Measurements from ENCODE around the gene ZBTB46.

Gene ZBTB46

DNA sequence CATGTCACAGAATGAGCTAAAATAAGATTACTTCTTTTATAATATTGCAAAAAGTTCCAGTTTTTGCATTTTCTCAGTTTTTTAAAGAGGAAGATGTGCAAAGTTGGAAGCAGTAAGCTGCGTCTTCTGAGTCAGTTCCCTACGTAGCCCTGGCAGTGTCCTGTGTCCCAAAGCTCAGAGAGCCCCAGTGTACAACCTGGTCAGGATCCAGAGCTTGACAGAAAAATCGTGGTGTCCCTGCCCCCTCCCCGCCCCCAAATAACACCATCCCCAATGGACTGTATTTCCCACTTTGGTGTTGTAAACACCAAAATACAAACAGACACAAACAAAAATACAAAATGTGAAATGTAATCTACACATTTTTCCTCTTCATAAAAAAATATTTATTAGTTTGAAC lies 86.9 kb downstream of the ZBTB46 start:
- TF ChIP-seq, protein P1, sequence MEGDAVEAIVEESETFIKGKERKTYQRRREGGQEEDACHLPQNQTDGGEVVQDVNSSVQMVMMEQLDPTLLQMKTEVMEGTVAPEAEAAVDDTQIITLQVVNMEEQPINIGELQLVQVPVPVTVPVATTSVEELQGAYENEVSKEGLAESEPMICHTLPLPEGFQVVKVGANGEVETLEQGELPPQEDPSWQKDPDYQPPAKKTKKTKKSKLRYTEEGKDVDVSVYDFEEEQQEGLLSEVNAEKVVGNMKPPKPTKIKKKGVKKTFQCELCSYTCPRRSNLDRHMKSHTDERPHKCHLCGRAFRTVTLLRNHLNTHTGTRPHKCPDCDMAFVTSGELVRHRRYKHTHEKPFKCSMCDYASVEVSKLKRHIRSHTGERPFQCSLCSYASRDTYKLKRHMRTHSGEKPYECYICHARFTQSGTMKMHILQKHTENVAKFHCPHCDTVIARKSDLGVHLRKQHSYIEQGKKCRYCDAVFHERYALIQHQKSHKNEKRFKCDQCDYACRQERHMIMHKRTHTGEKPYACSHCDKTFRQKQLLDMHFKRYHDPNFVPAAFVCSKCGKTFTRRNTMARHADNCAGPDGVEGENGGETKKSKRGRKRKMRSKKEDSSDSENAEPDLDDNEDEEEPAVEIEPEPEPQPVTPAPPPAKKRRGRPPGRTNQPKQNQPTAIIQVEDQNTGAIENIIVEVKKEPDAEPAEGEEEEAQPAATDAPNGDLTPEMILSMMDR (IDR thresholded peaks at IDR 0.05; ENCODE audit: low read depth, low read length): no peak
- DNase-seq (ENCODE audit: extremely low read depth, low read depth): no peak

DNA sequence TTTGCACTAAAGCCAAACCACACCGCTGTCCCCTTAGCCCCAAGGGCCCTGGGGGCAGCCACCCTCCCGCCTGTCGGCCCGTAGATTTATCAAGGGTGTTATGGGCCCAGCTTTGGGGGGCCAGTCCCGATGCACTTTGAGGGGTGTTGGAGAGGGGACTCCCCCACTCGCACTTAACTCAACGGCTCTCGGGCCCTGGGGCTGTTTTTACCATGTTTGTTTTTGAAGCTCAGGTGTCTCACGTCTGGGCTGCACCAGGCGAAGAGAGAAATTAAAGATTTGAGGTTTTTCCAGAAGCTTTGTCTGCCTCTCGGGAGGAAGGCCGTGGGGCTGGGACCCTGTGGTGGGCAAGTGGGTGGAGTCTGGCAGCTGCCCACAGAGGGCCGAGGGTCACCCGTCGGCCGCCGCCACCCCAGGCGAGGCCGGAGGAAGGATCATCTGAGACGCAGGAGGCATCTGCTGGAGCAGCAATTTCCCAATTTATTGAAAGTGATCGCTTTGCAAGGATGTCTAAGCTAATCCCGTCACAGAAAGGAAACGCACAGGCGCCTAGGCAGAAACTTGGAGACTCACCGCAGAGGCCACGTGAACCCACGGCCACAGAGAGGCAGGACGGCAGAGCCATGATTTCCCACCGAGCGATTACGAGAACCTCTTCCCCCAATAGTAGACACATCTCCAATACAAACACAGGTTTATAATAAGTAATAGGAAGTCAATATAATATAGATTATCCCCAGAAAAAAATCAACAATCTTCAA lies 87.7 kb downstream of the ZBTB46 start:
- TF ChIP-seq, protein P1 (IDR thresholded peaks at IDR 0.05; ENCODE audit: low read depth, low read length): no peak
- DNase-seq (ENCODE audit: extremely low read depth, low read depth): no peak

DNA sequence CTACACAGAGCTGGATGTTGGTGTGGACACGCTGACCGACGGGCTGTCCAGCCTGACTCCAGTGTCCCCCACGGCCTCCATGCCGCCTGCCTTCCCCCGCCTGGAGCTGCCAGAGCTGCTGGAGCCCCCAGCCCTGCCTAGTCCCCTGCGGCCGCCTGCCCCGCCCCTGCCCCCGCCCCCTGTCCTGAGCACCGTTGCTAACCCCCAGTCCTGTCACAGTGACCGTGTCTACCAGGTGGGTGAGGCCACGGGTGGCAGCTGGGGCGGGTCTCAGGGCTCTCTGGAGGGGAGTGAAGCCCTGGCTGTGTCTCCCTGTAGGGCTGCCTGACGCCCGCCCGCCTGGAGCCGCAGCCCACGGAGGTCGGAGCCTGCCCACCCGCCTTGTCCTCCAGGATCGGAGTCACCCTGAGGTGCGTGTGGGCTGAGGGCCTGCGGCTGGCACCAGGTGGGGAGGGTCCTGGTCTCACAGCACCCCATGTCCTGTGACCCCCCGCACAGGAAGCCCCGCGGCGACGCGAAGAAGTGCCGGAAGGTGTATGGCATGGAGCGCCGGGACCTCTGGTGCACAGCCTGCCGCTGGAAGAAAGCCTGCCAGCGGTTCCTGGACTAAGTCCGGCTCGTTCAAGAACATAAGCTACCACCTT lies 88.6 kb downstream of the ZBTB46 start:
- TF ChIP-seq, protein P1 (IDR thresholded peaks at IDR 0.05; ENCODE audit: low read depth, low read length): no peak
- no peak for DNase-seq (ENCODE audit: extremely low read depth, low read depth)

DNA sequence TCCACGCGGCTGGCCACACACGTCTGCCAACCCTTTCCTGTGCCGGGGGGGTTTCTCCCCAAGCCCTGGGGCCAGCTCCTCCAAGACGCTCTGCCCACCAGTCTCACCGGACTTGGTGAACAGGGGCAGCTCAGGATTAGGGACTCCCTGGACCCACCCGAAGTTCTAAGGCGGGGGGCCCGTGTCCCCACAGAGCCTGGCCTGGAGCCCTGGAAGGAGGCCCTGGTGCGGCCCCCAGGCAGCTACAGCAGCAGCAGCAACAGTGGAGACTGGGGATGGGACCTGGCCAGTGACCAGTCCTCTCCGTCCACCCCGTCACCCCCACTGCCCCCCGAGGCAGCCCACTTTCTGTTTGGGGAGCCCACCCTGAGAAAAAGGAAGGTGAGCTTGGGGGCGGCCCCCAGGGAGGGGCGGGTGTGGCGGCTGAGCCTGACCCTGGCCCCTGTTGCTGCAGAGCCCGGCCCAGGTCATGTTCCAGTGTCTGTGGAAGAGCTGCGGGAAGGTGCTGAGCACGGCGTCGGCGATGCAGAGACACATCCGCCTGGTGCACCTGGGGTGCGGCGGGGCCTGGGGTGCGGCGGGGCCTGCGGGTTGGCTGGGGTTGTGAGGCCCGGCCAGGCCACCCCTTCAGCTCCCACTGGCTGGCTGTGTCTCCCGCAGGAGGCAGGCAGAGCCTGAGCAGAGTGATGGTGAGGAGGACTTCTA lies 89.2 kb downstream of the ZBTB46 start:
- TF ChIP-seq, protein P1 (IDR thresholded peaks at IDR 0.05; ENCODE audit: low read depth, low read length): no peak

DNA sequence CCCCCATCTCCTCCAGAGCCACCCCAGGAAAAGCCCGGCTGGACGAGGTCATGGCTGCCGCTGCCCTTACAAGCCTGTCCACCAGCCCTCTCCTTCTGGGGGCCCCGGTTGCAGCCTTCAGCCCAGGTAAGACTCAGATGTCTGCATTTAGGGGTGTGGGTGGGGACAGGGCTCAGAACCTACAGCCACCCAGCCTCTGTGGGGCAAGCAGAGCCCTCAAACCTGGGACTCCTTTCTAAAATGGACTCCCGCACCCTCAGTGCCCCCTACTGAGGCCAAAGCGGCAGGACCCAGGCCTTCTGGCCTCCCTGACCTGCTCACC lies 89.7 kb downstream of the ZBTB46 start:
- no peak for DNase-seq (ENCODE audit: extremely low read depth, low read depth)
- TF ChIP-seq, protein P1 (IDR thresholded peaks at IDR 0.05; ENCODE audit: low read depth, low read length): no peak

More for the DNA sequence above, 89.2 kb downstream of the ZBTB46 start:
- no peak for DNase-seq (ENCODE audit: extremely low read depth, low read depth)

DNA sequence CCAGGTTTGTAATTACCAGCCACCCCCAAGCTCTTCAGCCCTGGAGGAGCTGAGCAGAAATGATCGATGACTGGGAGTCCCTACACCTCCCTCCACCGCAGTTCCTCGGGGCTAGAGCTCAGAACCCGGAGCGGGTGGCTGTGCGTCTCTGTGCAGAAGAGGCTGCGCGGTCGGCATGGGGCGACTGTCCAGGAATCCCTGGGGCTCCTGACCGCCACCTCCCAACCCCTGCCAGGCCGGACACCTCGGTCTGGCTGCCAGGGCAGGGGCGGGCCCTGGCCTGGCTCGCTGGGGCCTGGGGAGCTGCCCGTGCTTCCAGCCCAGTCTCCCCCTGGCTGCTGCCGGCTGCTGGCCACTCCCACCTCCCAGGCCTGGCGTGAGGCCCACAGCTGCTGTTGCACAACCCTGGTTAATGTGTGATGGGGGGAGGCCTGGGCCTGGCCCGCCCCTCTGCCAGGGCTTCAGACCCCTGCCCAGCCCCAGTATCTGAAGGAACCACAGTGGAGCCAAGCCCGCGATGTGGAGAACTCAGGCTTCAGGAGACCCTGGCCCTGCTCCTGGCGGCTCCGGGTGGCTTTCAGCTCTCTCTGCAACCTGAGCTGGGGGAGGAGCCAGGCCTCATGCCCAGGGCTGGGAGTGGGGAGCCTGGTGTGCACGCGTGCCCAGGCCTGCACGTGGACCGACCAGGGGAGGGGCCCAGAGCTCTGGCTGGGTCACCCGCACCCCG lies 90.3 kb downstream of the ZBTB46 start:
- TF ChIP-seq, protein P1 (IDR thresholded peaks at IDR 0.05; ENCODE audit: low read depth, low read length): peak; percentile 10
- peak; percentile 85 for DNase-seq (ENCODE audit: extremely low read depth, low read depth)

Measured in AG09319 (cell line).